ENCODE measurements around the gene CUX1. TPM values are rescaled to one million over a fixed set of nuclear protein-coding genes. Genes with fewer than 3 reads are reported as not detected.

Gene CUX1
- total RNA-seq, 1 donor from 2014 or later = 50.6 TPM

DNA sequence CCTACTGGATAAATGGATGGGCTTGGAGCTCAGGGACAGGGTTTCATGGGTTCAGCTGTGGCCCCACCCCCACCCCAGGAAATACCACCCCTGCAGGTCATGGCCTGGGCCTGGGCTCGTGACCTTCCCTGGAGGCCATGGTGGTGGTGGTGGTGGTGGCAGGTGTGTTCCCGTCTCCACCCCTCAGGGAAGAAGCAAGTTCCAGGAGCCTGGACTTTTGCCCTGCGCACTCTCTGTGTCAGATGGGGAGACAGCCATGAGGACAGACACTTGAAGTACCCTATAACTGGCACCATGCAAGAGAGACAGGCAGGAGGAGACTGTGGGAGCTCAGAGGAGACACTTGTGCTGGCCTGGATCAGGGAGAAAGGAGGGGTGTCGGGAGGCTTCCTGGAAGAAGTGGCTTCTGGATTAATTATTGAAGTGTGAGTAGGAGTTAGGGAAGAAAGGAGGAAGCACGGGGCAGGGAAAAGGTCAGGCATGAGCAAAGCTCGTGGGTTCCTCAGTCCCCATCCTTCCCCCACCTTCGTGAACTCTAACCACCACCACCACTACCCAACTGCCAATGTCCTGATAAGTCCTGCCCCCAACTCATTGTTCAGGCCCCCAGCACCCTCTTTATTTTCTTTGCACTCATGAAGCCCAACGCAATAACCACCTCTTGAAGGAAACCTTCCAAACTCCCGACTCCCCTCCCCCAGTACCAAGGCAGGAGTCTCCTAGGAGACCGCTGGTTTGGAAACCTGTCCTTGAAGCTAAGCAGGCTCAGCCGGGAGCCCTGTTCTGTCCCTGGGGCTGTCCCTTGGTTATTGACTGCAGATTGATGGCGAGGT lies 478.1 kb downstream of the CUX1 start:
- Histone ChIP-seq H3K4me1 (ENCODE audit: insufficient read depth, low read length) (peaks cover 7% of the 10 kb centered on the region), H3K4me2 (ENCODE audit: low read length) (no peak overlapping the region), H3K4me3 (ENCODE audit: insufficient read depth, low read depth, low read length) (no peak overlapping the region), H3K27ac (ENCODE audit: low read depth, low read length) (no peak overlapping the region), H3K27me3 (ENCODE audit: insufficient read depth, low read length) (peaks cover 11% of the 10 kb centered on the region), H3K9ac (ENCODE audit: low read length) (no peak overlapping the region), H4K20me1 (ENCODE audit: insufficient read depth, low read length) (no peaks in the 10 kb centered on the region), H3K36me3 (ENCODE audit: insufficient read depth, low read length) (no peaks in the 10 kb centered on the region), H3K79me2 (ENCODE audit: insufficient read depth, low read length) (no peaks in the 10 kb centered on the region), H3K9me3 (ENCODE audit: insufficient read depth, low read depth, low read length) (no peaks in the 10 kb centered on the region), H2AFZ (ENCODE audit: low read depth, low read length) (no peak overlapping the region)
- Mint-ChIP-seq H3K4me1 (ENCODE audit: low read depth, unreplicated experiment) (peaks cover 6% of the 10 kb centered on the region), H3K9me3 (ENCODE audit: unreplicated experiment) (no peaks in the 10 kb centered on the region), H3K36me3 (ENCODE audit: low read depth, unreplicated experiment) (peaks cover 3% of the 10 kb centered on the region), H3K27ac (ENCODE audit: unreplicated experiment) (no peak overlapping the region), H3K27me3 (ENCODE audit: low read depth, unreplicated experiment) (peaks cover 27% of the 10 kb centered on the region), H3K4me3 (ENCODE audit: unreplicated experiment) (peak overlapping the region; percentile 16)
- FAIRE-seq (no peak), DNase-seq (ENCODE audit: low read depth) (no peak)
- no peak for TF ChIP-seq EZH2 (IDR thresholded peaks at IDR 0.05; ENCODE audit: insufficient read depth, low read length)
- TF ChIP-seq, protein P1, sequence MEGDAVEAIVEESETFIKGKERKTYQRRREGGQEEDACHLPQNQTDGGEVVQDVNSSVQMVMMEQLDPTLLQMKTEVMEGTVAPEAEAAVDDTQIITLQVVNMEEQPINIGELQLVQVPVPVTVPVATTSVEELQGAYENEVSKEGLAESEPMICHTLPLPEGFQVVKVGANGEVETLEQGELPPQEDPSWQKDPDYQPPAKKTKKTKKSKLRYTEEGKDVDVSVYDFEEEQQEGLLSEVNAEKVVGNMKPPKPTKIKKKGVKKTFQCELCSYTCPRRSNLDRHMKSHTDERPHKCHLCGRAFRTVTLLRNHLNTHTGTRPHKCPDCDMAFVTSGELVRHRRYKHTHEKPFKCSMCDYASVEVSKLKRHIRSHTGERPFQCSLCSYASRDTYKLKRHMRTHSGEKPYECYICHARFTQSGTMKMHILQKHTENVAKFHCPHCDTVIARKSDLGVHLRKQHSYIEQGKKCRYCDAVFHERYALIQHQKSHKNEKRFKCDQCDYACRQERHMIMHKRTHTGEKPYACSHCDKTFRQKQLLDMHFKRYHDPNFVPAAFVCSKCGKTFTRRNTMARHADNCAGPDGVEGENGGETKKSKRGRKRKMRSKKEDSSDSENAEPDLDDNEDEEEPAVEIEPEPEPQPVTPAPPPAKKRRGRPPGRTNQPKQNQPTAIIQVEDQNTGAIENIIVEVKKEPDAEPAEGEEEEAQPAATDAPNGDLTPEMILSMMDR (IDR thresholded peaks at IDR 0.05; ENCODE audit: insufficient read depth, low read depth, low read length) = no peak

DNA sequence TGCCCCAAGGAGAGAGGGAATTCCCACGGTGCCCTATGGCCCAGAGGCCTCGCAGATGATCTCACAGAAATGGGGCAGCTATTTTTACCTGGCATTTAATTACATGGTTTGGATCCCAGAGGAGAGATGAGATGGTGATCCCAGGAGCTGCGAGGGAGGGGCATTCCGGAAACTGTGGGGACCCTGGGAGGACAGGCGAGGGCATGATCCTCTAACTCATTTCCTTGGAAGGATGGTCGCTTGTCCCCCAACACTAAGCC lies 478.7 kb downstream of the CUX1 start:
- Mint-ChIP-seq H3K27me3 (ENCODE audit: low read depth, unreplicated experiment) (peaks cover 26% of the 10 kb centered on the region), H3K4me1 (ENCODE audit: low read depth, unreplicated experiment) (peaks cover 6% of the 10 kb centered on the region), H3K4me3 (ENCODE audit: unreplicated experiment) (peak overlapping the region; percentile 54), H3K36me3 (ENCODE audit: low read depth, unreplicated experiment) (peaks cover 3% of the 10 kb centered on the region), H3K27ac (ENCODE audit: unreplicated experiment) (no peak overlapping the region), H3K9me3 (ENCODE audit: unreplicated experiment) (no peaks in the 10 kb centered on the region)
- Histone ChIP-seq H3K4me1 (ENCODE audit: insufficient read depth, low read length) (peaks cover 7% of the 10 kb centered on the region), H3K27me3 (ENCODE audit: insufficient read depth, low read length) (peaks cover 10% of the 10 kb centered on the region), H2AFZ (ENCODE audit: low read depth, low read length) (no peak overlapping the region), H3K79me2 (ENCODE audit: insufficient read depth, low read length) (no peaks in the 10 kb centered on the region), H3K9me3 (ENCODE audit: insufficient read depth, low read depth, low read length) (no peaks in the 10 kb centered on the region), H3K4me2 (ENCODE audit: low read length) (no peak overlapping the region), H3K4me3 (ENCODE audit: insufficient read depth, low read depth, low read length) (no peak overlapping the region), H4K20me1 (ENCODE audit: insufficient read depth, low read length) (no peaks in the 10 kb centered on the region), H3K36me3 (ENCODE audit: insufficient read depth, low read length) (no peaks in the 10 kb centered on the region), H3K9ac (ENCODE audit: low read length) (no peak overlapping the region), H3K27ac (ENCODE audit: low read depth, low read length) (no peak overlapping the region)
- FAIRE-seq (no peak), DNase-seq (ENCODE audit: low read depth) (no peak)
- TF ChIP-seq, protein P1 (IDR thresholded peaks at IDR 0.05; ENCODE audit: insufficient read depth, low read depth, low read length) = no peak
- no peak for TF ChIP-seq EZH2 (IDR thresholded peaks at IDR 0.05; ENCODE audit: insufficient read depth, low read length)

DNA sequence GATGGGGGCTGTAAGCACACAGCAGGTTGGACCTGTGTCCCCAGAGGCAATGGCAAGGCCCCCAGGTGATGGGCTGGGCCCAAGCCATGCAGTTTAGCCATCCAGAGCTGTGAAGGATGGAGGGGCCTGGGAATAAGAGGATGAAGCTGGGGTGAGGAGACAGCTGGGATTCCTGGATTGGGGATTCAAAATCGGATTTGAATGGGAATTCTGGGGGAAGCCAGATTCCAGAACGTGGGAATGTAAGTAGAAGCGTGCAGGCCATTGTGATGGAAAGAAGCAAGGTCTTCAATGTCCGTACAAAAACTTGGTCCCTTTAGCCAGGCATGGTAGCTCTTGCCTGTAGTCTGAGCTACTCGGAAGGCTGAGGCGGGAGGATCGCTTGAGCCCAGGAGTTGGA lies 479.1 kb downstream of the CUX1 start:
- Mint-ChIP-seq H3K4me3 (ENCODE audit: unreplicated experiment) (no peak overlapping the region), H3K36me3 (ENCODE audit: low read depth, unreplicated experiment) (peaks cover 3% of the 10 kb centered on the region), H3K9me3 (ENCODE audit: unreplicated experiment) (no peaks in the 10 kb centered on the region), H3K27me3 (ENCODE audit: low read depth, unreplicated experiment) (peaks cover 25% of the 10 kb centered on the region), H3K4me1 (ENCODE audit: low read depth, unreplicated experiment) (peaks cover 3% of the 10 kb centered on the region), H3K27ac (ENCODE audit: unreplicated experiment) (no peak overlapping the region)
- no peaks in the 10 kb centered on the region for H3K36me3 ChIP-seq (ENCODE audit: insufficient read depth, low read length)
- TF ChIP-seq, protein P1 (IDR thresholded peaks at IDR 0.05; ENCODE audit: insufficient read depth, low read depth, low read length) = no peak
- no peak for TF ChIP-seq EZH2 (IDR thresholded peaks at IDR 0.05; ENCODE audit: insufficient read depth, low read length)
- no peak overlapping the region for H3K4me2 ChIP-seq (ENCODE audit: low read length)
- H3K4me1 ChIP-seq (ENCODE audit: insufficient read depth, low read length) = peaks cover 4% of the 10 kb centered on the region
- FAIRE-seq (no peak), DNase-seq (ENCODE audit: low read depth) (no peak)
- no peak overlapping the region for H2AFZ ChIP-seq (ENCODE audit: low read depth, low read length)
- peaks cover 11% of the 10 kb centered on the region for H3K27me3 ChIP-seq (ENCODE audit: insufficient read depth, low read length)
- no peaks in the 10 kb centered on the region for H3K9me3 ChIP-seq (ENCODE audit: insufficient read depth, low read depth, low read length)
- no peaks in the 10 kb centered on the region for H3K79me2 ChIP-seq (ENCODE audit: insufficient read depth, low read length)
- H3K9ac ChIP-seq (ENCODE audit: low read length) = no peak overlapping the region
- no peak overlapping the region for H3K4me3 ChIP-seq (ENCODE audit: insufficient read depth, low read depth, low read length)
- H3K27ac ChIP-seq (ENCODE audit: low read depth, low read length) = no peak overlapping the region
- H4K20me1 ChIP-seq (ENCODE audit: insufficient read depth, low read length) = no peaks in the 10 kb centered on the region

Data from astrocyte (in vitro differentiated cells and primary cell).